M059J (cell line): ENCODE results near the gene SLC5A1. TPM values are rescaled to one million over a fixed set of nuclear protein-coding genes. Genes with fewer than 3 reads are reported as not detected.

Source experiments
- DNase-seq: peaks from one replicate; pipeline ENCODE4 v3.0.0-alpha.2; 2012; ENCODE audit warnings: low read depth
- total RNA-seq: library from RNA; depleted of rRNA; stranded (reverse); fragments of >200 nt; shearing (Covaris generic); gene quantifications from 2 replicates; pipeline ENCODE4 v1.2.3, GENCODE V29; 2014; rRNA removed

The SLC5A1 gene
- total RNA-seq: not detected in 2 replicates

- DNase-seq: no peak
Observed at GRCh38 chr22:32042924-32043323, at the start of gene SLC5A1. SLC5A1 (plus strand) TSS chr22:32043261; CDS start chr22:32043282, 21 bp downstream.

GRCh38 chr22:31995046-31995445 lies 48.0 kb upstream of the SLC5A1 start:
- no peak for DNase-seq

GRCh38 chr22:31995807-31996206 lies 47.3 kb upstream of the SLC5A1 start:
- peak; percentile 10 for DNase-seq

GRCh38 chr22:31998784-31999385 lies 44.2 kb upstream of the SLC5A1 start:
- DNase-seq: no peak

GRCh38 chr22:32000181-32000580 lies 42.9 kb upstream of the SLC5A1 start:
- DNase-seq: no peak

- peak; percentile 49 for DNase-seq
Observed at GRCh38 chr22:32005453-32005852, 37.6 kb upstream of the SLC5A1 start.

GRCh38 chr22:32013200-32013599 lies 29.9 kb upstream of the SLC5A1 start:
- no peak for DNase-seq

- DNase-seq: no peak
Observed at GRCh38 chr22:32016081-32016480, 27.0 kb upstream of the SLC5A1 start.

GRCh38 chr22:32018056-32018455 lies 25.0 kb upstream of the SLC5A1 start:
- peak; percentile 5 for DNase-seq

- DNase-seq: peak; percentile 93
Observed at GRCh38 chr22:32020117-32020516, 22.9 kb upstream of the SLC5A1 start.

- DNase-seq: no peak
Observed at GRCh38 chr22:32021716-32022115, 21.3 kb upstream of the SLC5A1 start.

GRCh38 chr22:32023251-32023827 lies 19.7 kb upstream of the SLC5A1 start:
- no peak for DNase-seq

GRCh38 chr22:32024796-32025195 lies 18.3 kb upstream of the SLC5A1 start:
- peak; percentile 50 for DNase-seq

GRCh38 chr22:32030518-32031247 lies 12.4 kb upstream of the SLC5A1 start:
- no peak for DNase-seq

- DNase-seq: no peak
Observed at GRCh38 chr22:32031466-32031865, 11.6 kb upstream of the SLC5A1 start.

GRCh38 chr22:32034275-32034674 lies 8.8 kb upstream of the SLC5A1 start:
- no peak for DNase-seq

GRCh38 chr22:32037236-32037635 lies 5.8 kb upstream of the SLC5A1 start:
- no peak for DNase-seq

- DNase-seq: no peak
Observed at GRCh38 chr22:32040324-32040904, 2.6 kb upstream of the SLC5A1 start.

GRCh38 chr22:32043391-32043790 lies 330 bp downstream of the SLC5A1 start:
- DNase-seq: no peak

- no peak for DNase-seq
Observed at GRCh38 chr22:32044477-32044876, 1.4 kb downstream of the SLC5A1 start.

- no peak for DNase-seq
Observed at GRCh38 chr22:32044913-32045312, 1.9 kb downstream of the SLC5A1 start.

- no peak for DNase-seq
Observed at GRCh38 chr22:32048069-32048468, 5.0 kb downstream of the SLC5A1 start.
